Measurements from ENCODE around the gene MPC2. TPM values are rescaled to one million over a fixed set of nuclear protein-coding genes. Genes with fewer than 3 reads are reported as not detected.

Gene MPC2
- total RNA-seq, 1 experiment from 2014 or later, result 32.9 TPM

DNA sequence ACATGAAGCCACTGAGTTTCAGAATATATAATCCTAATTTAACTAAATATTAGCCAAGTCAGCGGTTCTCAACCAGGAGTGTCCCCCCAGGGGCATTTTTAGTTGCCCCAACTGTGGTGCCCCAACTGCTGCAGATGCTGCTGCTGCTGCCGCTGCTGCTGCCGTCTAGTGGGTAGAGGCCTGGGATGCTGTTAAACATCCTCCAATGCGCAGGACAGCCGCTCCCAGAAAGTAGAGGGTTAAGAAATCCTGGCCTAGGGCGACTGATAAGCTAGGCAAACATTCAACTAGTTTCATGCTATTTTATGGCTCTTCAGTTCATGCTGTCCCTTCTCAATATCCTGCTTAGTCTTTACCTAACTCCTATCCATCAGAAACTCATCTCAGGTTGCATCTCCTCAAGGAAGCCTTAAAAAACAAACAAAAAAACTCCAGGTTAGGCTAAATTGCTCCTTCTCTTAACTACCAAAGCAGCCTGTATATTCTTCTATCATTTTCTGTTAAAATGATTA, 10.3 kb downstream of the MPC2 start:
- Histone ChIP-seq H3K56ac (ENCODE audit: insufficient read length, low read depth, low read length) (no peak overlapping the region), H3K14ac (ENCODE audit: insufficient read depth, low read length) (no peak overlapping the region), H2AFZ (ENCODE audit: low read length) (no peak overlapping the region), H4K8ac (replicated peaks; ENCODE audit: insufficient read length, low read depth, low read length) (no peak overlapping the region), H3K4me1 (ENCODE audit: insufficient read depth, low read length) (no peaks in the 10 kb centered on the region), H4K5ac (ENCODE audit: insufficient read length, low read depth, low read length) (no peak overlapping the region), H3T11ph (ENCODE audit: low read length) (no peak overlapping the region), H3K9ac (ENCODE audit: extremely low read depth, insufficient read length, low read length) (no peak overlapping the region), H3K27ac (ENCODE audit: insufficient read length, low read depth, low read length) (no peak overlapping the region), H3K18ac (ENCODE audit: insufficient read length, low read depth, low read length) (no peak overlapping the region), H2BK120ac (ENCODE audit: low read depth, low read length, poor library complexity, severe bottlenecking) (no peak overlapping the region), H3K79me1 (ENCODE audit: insufficient read depth, low read depth, low read length, poor library complexity, severe bottlenecking) (no peaks in the 10 kb centered on the region), H2BK15ac (ENCODE audit: low read depth, low read length) (no peak overlapping the region), H3K23ac (ENCODE audit: insufficient read length, low read depth, low read length) (no peak overlapping the region), H2BK5ac (ENCODE audit: insufficient read length, low read length) (no peak overlapping the region), H2BK20ac (ENCODE audit: low read depth, low read length, poor library complexity, severe bottlenecking) (no peak overlapping the region), H3K79me2 (ENCODE audit: insufficient read depth, low read length) (no peaks in the 10 kb centered on the region), H2AK5ac (ENCODE audit: insufficient read length, low read length) (no peak overlapping the region), H3K9me3 (ENCODE audit: control insufficient read depth, low read depth, low read length) (no peaks in the 10 kb centered on the region), H3K4ac (ENCODE audit: low read depth, low read length) (no peak overlapping the region), H4K91ac (ENCODE audit: insufficient read length, low read depth, low read length) (no peak overlapping the region), H3K27me3 (ENCODE audit: insufficient read depth, low read length) (no peaks in the 10 kb centered on the region), H2BK12ac (ENCODE audit: insufficient read length, low read depth, low read length) (no peak overlapping the region), H4K20me1 (ENCODE audit: control insufficient read depth, insufficient read depth, insufficient read length) (no peaks in the 10 kb centered on the region), H3K23me2 (ENCODE audit: insufficient read length, low read depth, low read length, poor library complexity, severe bottlenecking) (no peaks in the 10 kb centered on the region), H3K4me2 (ENCODE audit: insufficient read depth, insufficient read length, low read length) (no peak overlapping the region)
- Mint-ChIP-seq H3K4me3 (no peak overlapping the region), H3K36me3 (ENCODE audit: insufficient read depth in 1 of 3, low read depth in 3 of 3) (no peaks in the 10 kb centered on the region), H3K27me3 (ENCODE audit: low read depth) (no peaks in the 10 kb centered on the region), H3K4me1 (peaks cover 4 to 6% of the 10 kb centered on the region in 2 experiments; a peak in 3 of 4 replicates), H3K9me3 (no peaks in the 10 kb centered on the region), H3K27ac (no peak overlapping the region)
- no CpG with 5 or more reads among the region's 6 CpGs for WGBS (ENCODE audit: extremely low coverage, insufficient read length, low lambda C conversion rate)
- DNase-seq, result peak; percentile 36
- TF ChIP-seq, protein P1, sequence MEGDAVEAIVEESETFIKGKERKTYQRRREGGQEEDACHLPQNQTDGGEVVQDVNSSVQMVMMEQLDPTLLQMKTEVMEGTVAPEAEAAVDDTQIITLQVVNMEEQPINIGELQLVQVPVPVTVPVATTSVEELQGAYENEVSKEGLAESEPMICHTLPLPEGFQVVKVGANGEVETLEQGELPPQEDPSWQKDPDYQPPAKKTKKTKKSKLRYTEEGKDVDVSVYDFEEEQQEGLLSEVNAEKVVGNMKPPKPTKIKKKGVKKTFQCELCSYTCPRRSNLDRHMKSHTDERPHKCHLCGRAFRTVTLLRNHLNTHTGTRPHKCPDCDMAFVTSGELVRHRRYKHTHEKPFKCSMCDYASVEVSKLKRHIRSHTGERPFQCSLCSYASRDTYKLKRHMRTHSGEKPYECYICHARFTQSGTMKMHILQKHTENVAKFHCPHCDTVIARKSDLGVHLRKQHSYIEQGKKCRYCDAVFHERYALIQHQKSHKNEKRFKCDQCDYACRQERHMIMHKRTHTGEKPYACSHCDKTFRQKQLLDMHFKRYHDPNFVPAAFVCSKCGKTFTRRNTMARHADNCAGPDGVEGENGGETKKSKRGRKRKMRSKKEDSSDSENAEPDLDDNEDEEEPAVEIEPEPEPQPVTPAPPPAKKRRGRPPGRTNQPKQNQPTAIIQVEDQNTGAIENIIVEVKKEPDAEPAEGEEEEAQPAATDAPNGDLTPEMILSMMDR (conservative IDR thresholded peaks at IDR 0.05), result no peak

All from H9 (cell line).